Neural cell (in vitro differentiated cells): ENCODE results near the gene LYSET. TPM values are rescaled to one million over a fixed set of nuclear protein-coding genes. Genes with fewer than 3 reads are reported as not detected.

Source experiments
- H2AFZ ChIP-seq: fragments of 200-600, 300-800 bp; sonication (generic), shearing (Covaris generic); 2 replicates; pipeline ENCODE4 v1.6.0; 2014; ENCODE audit warnings: low read depth, mild to moderate bottlenecking, antibody characterized with exemption, low read length, moderate library complexity
- H3F3A ChIP-seq: fragments of 200-600 bp; shearing (Covaris generic); 2 replicates; pipeline ENCODE4 v1.6.1; 2016; ENCODE audit warnings: mild to moderate bottlenecking, moderate library complexity, mixed read lengths, antibody characterized with exemption, low read length; ENCODE audit not compliant: insufficient read depth, poor library complexity, severe bottlenecking
- H3K27ac ChIP-seq: fragments of 200-600, 300-800 bp; sonication (generic), shearing (Covaris generic); 2 replicates; pipeline ENCODE4 v1.5.1; 2014; ENCODE audit warnings: mild to moderate bottlenecking, low read length, moderate library complexity
- H3K27me3 ChIP-seq: fragments of 300-800, 200-600 bp; sonication (generic), shearing (Covaris generic); 2 replicates; pipeline ENCODE4 v1.6.0; 2014; ENCODE audit warnings: mild to moderate bottlenecking, low read depth, low read length, moderate library complexity; ENCODE audit not compliant: insufficient read depth
- H3K36me3 ChIP-seq: fragments of 300-800, 200-600 bp; sonication (generic), shearing (Covaris generic); 2 replicates; pipeline ENCODE4 v1.5.1; 2014; ENCODE audit warnings: mild to moderate bottlenecking, antibody characterized with exemption, low read length, moderate library complexity; ENCODE audit not compliant: insufficient read depth
- H3K4me2 ChIP-seq: fragments of 300-800, 200-600 bp; sonication (generic), shearing (Covaris generic); 2 replicates; pipeline ENCODE4 v1.6.0; 2014; ENCODE audit warnings: mild to moderate bottlenecking, low read length
- H3K4me3 ChIP-seq: fragments of 300-800, 200-600 bp; sonication (generic), shearing (Covaris generic); 2 replicates; pipeline ENCODE4 v1.5.1; 2014; ENCODE audit warnings: mild to moderate bottlenecking, low read length, moderate library complexity
- H3K79me2 ChIP-seq: fragments of 200-600 bp; shearing (Covaris generic); replicated peaks from 2 replicates; pipeline ENCODE4 v1.6.0; 2014; ENCODE audit warnings: mild to moderate bottlenecking, low read length, moderate library complexity; ENCODE audit not compliant: insufficient read depth
- H3K9ac ChIP-seq: fragments of 300-800, 200-600 bp; sonication (generic), shearing (Covaris generic); 2 replicates; pipeline ENCODE4 v1.6.1; 2016; ENCODE audit warnings: mild to moderate bottlenecking, low read length, mixed read lengths
- H3K9me2 ChIP-seq: fragments of 200-600 bp; shearing (Covaris generic); 2 replicates; pipeline ENCODE4 v1.6.1; 2016; ENCODE audit warnings: mild to moderate bottlenecking, low read length, mixed read lengths; ENCODE audit not compliant: insufficient read depth
- H3K9me3 ChIP-seq: fragments of 200-600, 300-800 bp; sonication (generic), shearing (Covaris generic); 2 replicates; pipeline ENCODE4 v1.6.1; 2016; ENCODE audit warnings: mild to moderate bottlenecking, mixed run types, low read length, moderate library complexity, mixed read lengths
- H4K20me1 ChIP-seq: fragments of 200-600 bp; shearing (Covaris generic); 2 replicates; pipeline ENCODE4 v1.6.1; 2016; ENCODE audit warnings: mild to moderate bottlenecking, mixed run types; ENCODE audit not compliant: insufficient read depth
- CTCF ChIP-seq: fragments of 450-650 bp; IDR thresholded peaks from 2 replicates; pipeline ENCODE4 v1.5.1; 2014; ENCODE audit warnings: antibody characterized with exemption, mild to moderate bottlenecking, moderate library complexity; ENCODE audit not compliant: poor library complexity, severe bottlenecking
- EP300 ChIP-seq: fragments of 450-650 bp; conservative IDR thresholded peaks from 2 replicates; pipeline ENCODE4 v1.6.1; 2014; ENCODE audit warnings: antibody characterized with exemption, mild to moderate bottlenecking, moderate library complexity; ENCODE audit not compliant: poor library complexity, severe bottlenecking
- EZH2 ChIP-seq: fragments of 200-600, 300-800 bp; shearing (Covaris generic), sonication (generic); IDR thresholded peaks from 2 replicates; pipeline ENCODE4 v1.6.1; 2014; ENCODE audit warnings: antibody characterized with exemption, low read length, borderline replicate concordance, mild to moderate bottlenecking; ENCODE audit not compliant: insufficient read depth, poor library complexity, severe bottlenecking
- MXI1 ChIP-seq: fragments of 450-650 bp; conservative IDR thresholded peaks from 2 replicates; pipeline ENCODE4 v1.6.1; 2014; ENCODE audit warnings: antibody characterized with exemption, mild to moderate bottlenecking; ENCODE audit not compliant: poor library complexity, severe bottlenecking
- POLR2AphosphoS5 ChIP-seq: IDR thresholded peaks from 2 replicates; pipeline ENCODE4 v1.6.1; 2012
- RAD21 ChIP-seq: fragments of 450-650 bp; conservative IDR thresholded peaks from 2 replicates; pipeline ENCODE4 v1.6.1; 2014; ENCODE audit warnings: antibody characterized with exemption, mild to moderate bottlenecking, moderate library complexity
- REST ChIP-seq: IDR thresholded peaks from 2 replicates; pipeline ENCODE4 v1.6.1; 2012; ENCODE audit warnings: borderline replicate concordance
- SMC3 ChIP-seq: fragments of 450-650 bp; conservative IDR thresholded peaks from 2 replicates; pipeline ENCODE4 v1.6.1; 2014; ENCODE audit warnings: antibody characterized with exemption, mild to moderate bottlenecking, moderate library complexity; ENCODE audit not compliant: poor library complexity
- TAF1 ChIP-seq: IDR thresholded peaks from 2 replicates; pipeline ENCODE4 v1.6.1; 2012; ENCODE audit warnings: low read depth
- polyA plus RNA-seq: library from polyadenylated mRNA; depleted of rRNA; stranded (reverse); fragments of >200 nt; gene quantifications from 2 replicates; pipeline ENCODE4 v1.2.3, GENCODE V29; 2014

The LYSET gene
- polyA plus RNA-seq, 1 donor from 2014 or later = 24.0 TPM

DNA sequence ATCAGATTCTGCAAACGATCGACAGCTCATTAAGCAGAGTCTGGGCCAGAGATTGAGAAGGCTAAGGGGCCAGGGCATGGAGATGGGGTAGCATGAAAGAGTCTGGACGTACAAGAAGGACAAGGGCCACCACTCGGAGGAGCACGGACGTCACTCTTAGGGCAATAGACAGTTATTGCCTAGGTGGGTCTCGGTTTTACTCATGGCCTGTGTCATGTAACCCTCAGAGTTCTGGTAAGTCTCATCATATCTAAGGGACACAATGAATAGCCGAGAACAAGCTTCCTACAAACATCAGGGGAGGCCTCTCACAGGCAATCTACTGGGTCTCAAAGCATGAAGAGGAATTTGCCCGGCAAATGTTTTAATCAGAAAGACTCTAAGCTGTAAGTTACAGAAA lies 39.0 kb upstream of the LYSET start:
- Histone ChIP-seq H3K9me2 (no peaks in the 10 kb centered on the region), H3F3A (no peaks in the 10 kb centered on the region), H3K9ac (no peak overlapping the region), H3K4me3 (no peak overlapping the region), H3K27ac (no peak overlapping the region), H3K36me3 (no peaks in the 10 kb centered on the region), H4K20me1 (no peaks in the 10 kb centered on the region), H3K9me3 (no peaks in the 10 kb centered on the region), H3K79me2 (no peaks in the 10 kb centered on the region), H3K27me3 (no peaks in the 10 kb centered on the region), H2AFZ (no peak overlapping the region), H3K4me2 (no peak overlapping the region)
- no peak for TF ChIP-seq EZH2
- TF ChIP-seq RAD21 = no peak
- TF ChIP-seq POLR2AphosphoS5 = no peak
- TF ChIP-seq REST = no peak
- no peak for TF ChIP-seq TAF1
- TF ChIP-seq CTCF = no peak
- no peak for TF ChIP-seq MXI1
- TF ChIP-seq SMC3 = no peak
- TF ChIP-seq EP300 = no peak

- no peak overlapping the region for H3K4me2 ChIP-seq
- H3K27me3 ChIP-seq = no peaks in the 10 kb centered on the region
- H3K9me2 ChIP-seq = no peaks in the 10 kb centered on the region
- TF ChIP-seq MXI1 (no peak), EZH2 (no peak), EP300 (no peak), RAD21 (no peak), CTCF (no peak), TAF1 (no peak), REST (no peak), POLR2AphosphoS5 (no peak), SMC3 (no peak)
- no peaks in the 10 kb centered on the region for H3K79me2 ChIP-seq
- H4K20me1 ChIP-seq = no peaks in the 10 kb centered on the region
- H2AFZ ChIP-seq = no peak overlapping the region
- no peak overlapping the region for H3K9ac ChIP-seq
- H3K9me3 ChIP-seq = no peaks in the 10 kb centered on the region
- no peaks in the 10 kb centered on the region for H3F3A ChIP-seq
- no peak overlapping the region for H3K4me3 ChIP-seq
- H3K36me3 ChIP-seq = no peaks in the 10 kb centered on the region
- no peak overlapping the region for H3K27ac ChIP-seq
Observed at GRCh38 chr14:93148979-93149378, 36.1 kb upstream of the LYSET start.
